IMR-90 (cell line): Measurements from ENCODE around the gene PARVB. TPM values are rescaled to one million over a fixed set of nuclear protein-coding genes. Genes with fewer than 3 reads are reported as not detected.

Experiments used
- ATAC-seq: fragments of 200-7000 bp; cut with Tn5 transposase; 2 replicates; pipeline ENCODE4 v1.9.1; 2020; ENCODE audit warnings: low read depth, mild to moderate bottlenecking, moderate library complexity
- BruUV-seq: library from RNA; stranded (reverse); fragments of 400-500 nt; replicated peaks from 2 replicates; lab custom pipeline; 2021; lab: Mats Ljungman, UMichigan
- CTCF ChIA-PET: fragments of 300-600 bp; formaldehyde crosslinking; extraction: SDS; loops from one replicate; lab custom pipeline; 2021; ENCODE audit warnings: antibody characterized with exemption; lab: Yijun Ruan, JAX
- POLR2A ChIA-PET: fragments of 300-600 bp; sonication (Branson Sonifier 250); formaldehyde crosslinking; loops from one replicate; lab custom pipeline; 2022; ENCODE audit warnings: antibody characterized with exemption; ENCODE audit not compliant: unreplicated experiment; lab: Charles Lee
- DNase-seq: peaks from one replicate; pipeline ENCODE4 v3.0.0; 2013
- H2AFZ ChIP-seq: replicated peaks from 2 replicates; pipeline ENCODE3; 2013; ENCODE audit warnings: low read length, mild to moderate bottlenecking; ENCODE audit not compliant: poor library complexity
- H2AK5ac ChIP-seq: 2 replicates; pipeline ENCODE4 v1.6.1; 2013; ENCODE audit warnings: low read depth, low read length, inconsistent platforms
- H2AK9ac ChIP-seq: replicated peaks from 2 replicates; pipeline ENCODE3; 2013; ENCODE audit warnings: mild to moderate bottlenecking, low read depth, low read length, moderate library complexity; ENCODE audit not compliant: poor library complexity
- H2BK120ac ChIP-seq: 2 replicates; pipeline ENCODE4 v1.6.1; 2013; ENCODE audit warnings: low read depth, low read length, inconsistent platforms
- H2BK15ac ChIP-seq: 3 replicates; pipeline ENCODE4 v1.6.1; 2013; ENCODE audit warnings: low read depth, low read length, inconsistent platforms
- H2BK20ac ChIP-seq: 2 replicates; pipeline ENCODE4 v1.6.1; 2013; ENCODE audit warnings: low read depth, mild to moderate bottlenecking, inconsistent platforms, low read length, moderate library complexity
- H2BK5ac ChIP-seq: 2 replicates; pipeline ENCODE4 v1.6.1; 2013; ENCODE audit warnings: mild to moderate bottlenecking, low read depth, low read length, inconsistent platforms; ENCODE audit not compliant: poor library complexity, severe bottlenecking
- H3K14ac ChIP-seq: replicated peaks from 2 replicates; pipeline ENCODE4 v1.6.1; 2013; ENCODE audit warnings: low read depth, low read length, inconsistent platforms
- H3K18ac ChIP-seq: 2 replicates; pipeline ENCODE4 v1.6.1; 2013; ENCODE audit warnings: low read depth, low read length, control low read depth
- H3K23ac ChIP-seq: 2 replicates; pipeline ENCODE4 v1.6.1; 2013; ENCODE audit warnings: low read depth, low read length, inconsistent platforms
- H3K27ac ChIP-seq: 2 replicates; pipeline ENCODE4 v1.5.1; 2013; ENCODE audit warnings: mild to moderate bottlenecking, control low read depth, low read length; ENCODE audit not compliant: insufficient read depth
- H3K27me3 ChIP-seq: 2 replicates; pipeline ENCODE4 v1.6.1; 2013; ENCODE audit warnings: low read length; ENCODE audit not compliant: control insufficient read depth, insufficient read depth
- H3K36me3 ChIP-seq: 2 replicates; pipeline ENCODE4 v1.6.1; 2013; ENCODE audit warnings: low read length, mixed read lengths; ENCODE audit not compliant: control insufficient read depth, insufficient read depth
- H3K4ac ChIP-seq: 2 replicates; pipeline ENCODE4 v1.6.1; 2013; ENCODE audit warnings: low read depth, low read length, inconsistent platforms
- H3K4me1 ChIP-seq: 2 replicates; pipeline ENCODE4 v1.6.1; 2013; ENCODE audit warnings: low read length, mixed read lengths; ENCODE audit not compliant: control insufficient read depth, insufficient read depth
- H3K4me2 ChIP-seq: 2 replicates; pipeline ENCODE4 v1.6.1; 2013; ENCODE audit warnings: low read depth, mild to moderate bottlenecking, control low read depth, low read length, moderate library complexity
- H3K4me3 ChIP-seq: 2 replicates; pipeline ENCODE4 v1.5.1; 2013; ENCODE audit warnings: low read depth, mild to moderate bottlenecking, control low read depth, low read length, moderate library complexity; ENCODE audit not compliant: insufficient read depth
- H3K56ac ChIP-seq: 2 replicates; pipeline ENCODE4 v1.6.1; 2013; ENCODE audit warnings: low read length, inconsistent platforms; ENCODE audit not compliant: insufficient read depth; ENCODE audit errors: extremely low read depth
- H3K79me1 ChIP-seq, 2 experiments: 2 replicates each; pipeline ENCODE4 v1.6.1; 2013; ENCODE audit warnings: low read length in 2 of 2, inconsistent platforms in 1 of 2, low read depth in 1 of 2
- H3K9ac ChIP-seq: 2 replicates; pipeline ENCODE4 v1.6.1; 2013; ENCODE audit warnings: low read depth, low read length, control low read depth
- H3K9me1 ChIP-seq: 2 replicates; pipeline ENCODE4 v1.6.1; 2013; ENCODE audit warnings: low read length, inconsistent platforms; ENCODE audit not compliant: insufficient read depth
- H3K9me3 ChIP-seq: 2 replicates; pipeline ENCODE4 v1.6.1; 2013; ENCODE audit warnings: low read length; ENCODE audit not compliant: control insufficient read depth, insufficient read depth
- H4K20me1 ChIP-seq: 2 replicates; pipeline ENCODE4 v1.6.1; 2013; ENCODE audit warnings: low read length, inconsistent platforms; ENCODE audit not compliant: insufficient read depth
- H4K5ac ChIP-seq: 2 replicates; pipeline ENCODE4 v1.6.1; 2013; ENCODE audit warnings: mild to moderate bottlenecking, low read depth, low read length, control low read depth
- H4K8ac ChIP-seq, 2 experiments: 2 replicates each; pipeline ENCODE4 v1.6.1; 2013; ENCODE audit warnings: low read depth in 2 of 2, low read length in 2 of 2, control low read depth in 1 of 2, inconsistent platforms in 1 of 2
- H4K91ac ChIP-seq: 2 replicates; pipeline ENCODE4 v1.6.1; 2013; ENCODE audit warnings: low read depth, low read length, inconsistent platforms; ENCODE audit not compliant: insufficient read depth
- BHLHE40 ChIP-seq: fragments of 150-350 bp; IDR thresholded peaks from 2 replicates; pipeline ENCODE4 v1.6.1; 2016; ENCODE audit warnings: mild to moderate bottlenecking, low read depth, low read length
- CEBPB ChIP-seq: IDR thresholded peaks from 2 replicates; pipeline ENCODE4 v1.6.1; 2012; ENCODE audit warnings: low read depth, low read length, improper control_type of control experiment
- CHD1 ChIP-seq: IDR thresholded peaks from 2 replicates; pipeline ENCODE4 v1.6.1; 2012; ENCODE audit warnings: low read depth, low read length, improper control_type of control experiment
- FOS ChIP-seq: fragments of 150-350 bp; IDR thresholded peaks from 2 replicates; pipeline ENCODE4 v1.6.1; 2016; ENCODE audit warnings: low read depth, low read length
- MAFK ChIP-seq: IDR thresholded peaks from 2 replicates; pipeline ENCODE4 v1.6.1; 2012; ENCODE audit warnings: low read depth, low read length, improper control_type of control experiment
- MAZ ChIP-seq: IDR thresholded peaks from 2 replicates; pipeline ENCODE4 v1.6.1; 2012; ENCODE audit warnings: low read depth, mild to moderate bottlenecking, low read length, improper control_type of control experiment, moderate library complexity, borderline replicate concordance
- MXI1 ChIP-seq: IDR thresholded peaks from 2 replicates; pipeline ENCODE4 v1.6.1; 2012; ENCODE audit warnings: low read depth, mild to moderate bottlenecking, low read length, moderate library complexity, borderline replicate concordance
- NFE2L2 ChIP-seq: fragments of 150-350 bp; IDR thresholded peaks from 2 replicates; pipeline ENCODE4 v1.6.1; 2016; ENCODE audit warnings: low read depth, mild to moderate bottlenecking, low read length
- POLR2A ChIP-seq: IDR thresholded peaks from 2 replicates; pipeline ENCODE4 v1.6.1; 2012; ENCODE audit warnings: mild to moderate bottlenecking, low read depth, low read length
- RAD21 ChIP-seq: IDR thresholded peaks from 2 replicates; pipeline ENCODE4 v1.6.1; 2012; ENCODE audit warnings: low read length, improper control_type of control experiment
- RCOR1 ChIP-seq: IDR thresholded peaks from 2 replicates; pipeline ENCODE4 v1.6.1; 2012; ENCODE audit warnings: mild to moderate bottlenecking, low read length, improper control_type of control experiment; ENCODE audit not compliant: insufficient replicate concordance
- RFX5 ChIP-seq: IDR thresholded peaks from 2 replicates; pipeline ENCODE4 v1.8.0; 2012; ENCODE audit warnings: low read depth, mild to moderate bottlenecking, low read length, moderate library complexity
- SMC3 ChIP-seq: fragments of 150-350 bp; IDR thresholded peaks from 2 replicates; pipeline ENCODE4 v1.6.1; 2016; ENCODE audit warnings: low read depth, mild to moderate bottlenecking, antibody characterized with exemption, low read length, moderate library complexity
- WGBS, 2 experiments: methylation state at CpG; one replicate each; pipeline versions ENCODE4 v1.1.5 to v1.1.7; 2013; ENCODE audit warnings: missing lambda C conversion rate in 2 of 2; ENCODE audit not compliant: insufficient read length in 1 of 2; ENCODE audit errors: extremely low coverage in 2 of 2; 5-methylcytosine and 5-hydroxymethylcytosine counted together
- dilution Hi-C: fragments of 300-500 bp; cut with HindIII; formaldehyde crosslinking; loops from one replicate; pipeline ENCODE4 v1.14.3; 2018; ENCODE audit warnings: low sequenced_read_pairs; ENCODE audit not compliant: unreplicated experiment
- in situ Hi-C: fragments of 300-500 bp; cut with MboI; formaldehyde crosslinking; loops from 3 replicates; pipeline ENCODE4 v1.14.3; 2019; ENCODE audit warnings: low sequenced_read_pairs, inconsistent platforms, mixed read lengths
- intact Hi-C: fragments of 100-400 bp; cut with micrococcal nuclease; formaldehyde crosslinking; loops from 2 replicates; pipeline ENCODE4 v1.10.0; 2022
- polyA plus RNA-seq, 3 experiments: library from polyadenylated mRNA; depleted of rRNA; stranded (reverse); fragments of >200 nt; gene quantifications; 2 replicates each; pipeline ENCODE4 v1.2.3, GENCODE V29; 2012; ENCODE audit warnings: low replicate concordance in 1 of 3
- total RNA-seq: library from RNA; depleted of rRNA; stranded (reverse); fragments of >200 nt; gene quantifications from 2 replicates; pipeline ENCODE4 v1.2.3, GENCODE V29; 2012
- TF ChIP-seq, protein P1 (sequence below): fragments of 150-350 bp; IDR thresholded peaks from 2 replicates; pipeline ENCODE4 v1.6.1; 2017; ENCODE audit warnings: mild to moderate bottlenecking, antibody characterized with exemption, low read length, low read depth
- TF ChIP-seq, protein P2 (sequence below): conservative IDR thresholded peaks from 2 replicates; pipeline ENCODE4 v1.5.1; 2012; ENCODE audit warnings: mild to moderate bottlenecking, low read depth, low read length, improper control_type of control experiment
- TF ChIP-seq, protein P3 (sequence below): fragments of 150-350 bp; IDR thresholded peaks from 2 replicates; pipeline ENCODE4 v1.6.1; 2016; ENCODE audit warnings: low read depth, mild to moderate bottlenecking, low read length, moderate library complexity, borderline replicate concordance

PARVB gene
- total and polyA plus RNA-seq, 2 of the 4 experiments (the other 2 are of a cell fraction), result 44.3 to 53.9 TPM

DNA sequence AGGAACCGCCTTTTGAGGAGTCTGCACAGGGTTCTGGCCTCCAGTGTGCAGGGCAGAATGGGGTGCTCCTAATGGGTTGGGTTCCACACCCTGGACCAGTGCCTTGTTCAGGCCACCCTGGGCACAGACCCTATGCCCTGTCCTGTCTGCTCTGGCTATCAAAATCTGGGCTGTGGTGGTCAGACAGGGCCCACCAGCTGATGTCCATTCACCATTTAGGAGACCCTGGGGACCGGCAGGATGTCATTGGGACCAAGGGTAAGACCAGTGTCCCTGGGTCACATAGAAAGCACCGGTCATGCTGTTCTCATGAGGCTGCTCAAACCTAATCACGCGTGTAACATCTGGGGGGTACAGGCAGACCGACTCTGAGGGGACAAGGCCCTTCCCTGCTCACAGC, 194.0 kb downstream of the PARVB start:
- no peak for ATAC-seq
- no peak overlapping the region for H3K9ac ChIP-seq
- TF ChIP-seq NFE2L2 (no peak), CEBPB (no peak), RAD21 (no peak), POLR2A (no peak), RCOR1 (no peak), MAFK (no peak), CHD1 (no peak), MXI1 (no peak), BHLHE40 (no peak), RFX5 (no peak), FOS (no peak), MAZ (no peak), SMC3 (no peak)
- TF ChIP-seq, protein P1, sequence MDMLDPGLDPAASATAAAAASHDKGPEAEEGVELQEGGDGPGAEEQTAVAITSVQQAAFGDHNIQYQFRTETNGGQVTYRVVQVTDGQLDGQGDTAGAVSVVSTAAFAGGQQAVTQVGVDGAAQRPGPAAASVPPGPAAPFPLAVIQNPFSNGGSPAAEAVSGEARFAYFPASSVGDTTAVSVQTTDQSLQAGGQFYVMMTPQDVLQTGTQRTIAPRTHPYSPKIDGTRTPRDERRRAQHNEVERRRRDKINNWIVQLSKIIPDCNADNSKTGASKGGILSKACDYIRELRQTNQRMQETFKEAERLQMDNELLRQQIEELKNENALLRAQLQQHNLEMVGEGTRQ, result no peak
- TF ChIP-seq, protein P2, sequence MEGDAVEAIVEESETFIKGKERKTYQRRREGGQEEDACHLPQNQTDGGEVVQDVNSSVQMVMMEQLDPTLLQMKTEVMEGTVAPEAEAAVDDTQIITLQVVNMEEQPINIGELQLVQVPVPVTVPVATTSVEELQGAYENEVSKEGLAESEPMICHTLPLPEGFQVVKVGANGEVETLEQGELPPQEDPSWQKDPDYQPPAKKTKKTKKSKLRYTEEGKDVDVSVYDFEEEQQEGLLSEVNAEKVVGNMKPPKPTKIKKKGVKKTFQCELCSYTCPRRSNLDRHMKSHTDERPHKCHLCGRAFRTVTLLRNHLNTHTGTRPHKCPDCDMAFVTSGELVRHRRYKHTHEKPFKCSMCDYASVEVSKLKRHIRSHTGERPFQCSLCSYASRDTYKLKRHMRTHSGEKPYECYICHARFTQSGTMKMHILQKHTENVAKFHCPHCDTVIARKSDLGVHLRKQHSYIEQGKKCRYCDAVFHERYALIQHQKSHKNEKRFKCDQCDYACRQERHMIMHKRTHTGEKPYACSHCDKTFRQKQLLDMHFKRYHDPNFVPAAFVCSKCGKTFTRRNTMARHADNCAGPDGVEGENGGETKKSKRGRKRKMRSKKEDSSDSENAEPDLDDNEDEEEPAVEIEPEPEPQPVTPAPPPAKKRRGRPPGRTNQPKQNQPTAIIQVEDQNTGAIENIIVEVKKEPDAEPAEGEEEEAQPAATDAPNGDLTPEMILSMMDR, result no peak
- TF ChIP-seq, protein P3, sequence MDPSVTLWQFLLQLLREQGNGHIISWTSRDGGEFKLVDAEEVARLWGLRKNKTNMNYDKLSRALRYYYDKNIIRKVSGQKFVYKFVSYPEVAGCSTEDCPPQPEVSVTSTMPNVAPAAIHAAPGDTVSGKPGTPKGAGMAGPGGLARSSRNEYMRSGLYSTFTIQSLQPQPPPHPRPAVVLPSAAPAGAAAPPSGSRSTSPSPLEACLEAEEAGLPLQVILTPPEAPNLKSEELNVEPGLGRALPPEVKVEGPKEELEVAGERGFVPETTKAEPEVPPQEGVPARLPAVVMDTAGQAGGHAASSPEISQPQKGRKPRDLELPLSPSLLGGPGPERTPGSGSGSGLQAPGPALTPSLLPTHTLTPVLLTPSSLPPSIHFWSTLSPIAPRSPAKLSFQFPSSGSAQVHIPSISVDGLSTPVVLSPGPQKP, result no peak
- H4K8ac ChIP-seq, result no peak overlapping the region
- H4K91ac ChIP-seq, result no peak overlapping the region
- in situ Hi-C loops, result no loop called here
- no peak overlapping the region for H3K4me2 ChIP-seq
- H2BK120ac ChIP-seq, result no peak overlapping the region
- H3K4ac ChIP-seq, result no peak overlapping the region
- H2BK5ac ChIP-seq, result no peak overlapping the region
- H3K27ac ChIP-seq, result no peak overlapping the region
- H2AK5ac ChIP-seq, result no peak overlapping the region
- no peak overlapping the region for H3K23ac ChIP-seq
- H3K9me3 ChIP-seq, result peaks cover 11% of the 10 kb centered on the region
- no peak overlapping the region for H4K5ac ChIP-seq
- no peaks in the 10 kb centered on the region for H3K79me1 ChIP-seq
- H3K56ac ChIP-seq, result no peak overlapping the region
- H3K27me3 ChIP-seq, result peaks cover 14% of the 10 kb centered on the region
- no peak for DNase-seq
- H3K4me3 ChIP-seq, result no peak overlapping the region
- no peak overlapping the region for H2BK15ac ChIP-seq
- dilution Hi-C loops, result no loop called here
- BruUV-seq, result no TSS peak
- intact Hi-C loops, result no loop called here
- WGBS, 2 experiments, result 73% methylated on average over 5 of the region's 6 CpGs; no CpG with 5 or more reads in 1 of the 2 experiments
- no peaks in the 10 kb centered on the region for H3K9me1 ChIP-seq
- POLR2A ChIA-PET, result no interaction called here
- no peaks in the 10 kb centered on the region for H3K36me3 ChIP-seq
- CTCF ChIA-PET, result no interaction called here
- H2AFZ ChIP-seq, result no peak overlapping the region
- no peak overlapping the region for H2AK9ac ChIP-seq
- H3K18ac ChIP-seq, result no peak overlapping the region
- no peak overlapping the region for H3K14ac ChIP-seq
- no peak overlapping the region for H2BK20ac ChIP-seq
- H3K4me1 ChIP-seq, result no peaks in the 10 kb centered on the region
- no peaks in the 10 kb centered on the region for H4K20me1 ChIP-seq
